OCI-LY1 (cell line): ENCODE measurements around the gene HERC5.

Experiments used
- CTCF ChIP-seq: fragments of 200-600 bp; sonication (generic), shearing (Covaris generic); IDR thresholded peaks from 2 replicates; pipeline ENCODE4 v1.5.1; 2017; ENCODE audit warnings: mild to moderate bottlenecking, antibody characterized with exemption, low read length, moderate library complexity, mixed read lengths
- EZH2 ChIP-seq: fragments of 200-600 bp; sonication (generic), shearing (Covaris generic); IDR thresholded peaks from 2 replicates; pipeline ENCODE4 v1.8.0; 2017; ENCODE audit warnings: borderline replicate concordance, mixed run types, mild to moderate bottlenecking, antibody characterized with exemption, low read length, moderate library complexity, mixed read lengths

- TF ChIP-seq CTCF (no peak), EZH2 (no peak)
Observed at GRCh38 chr4:88435987-88436693, 20.8 kb upstream of the HERC5 start.
